AG09309 (cell line): ENCODE data around the gene ZNF618.

Experiments
- DNase-seq: peaks from one replicate; pipeline ENCODE4 v3.0.0-alpha.2; 2010; ENCODE audit warnings: low read depth
- H3K4me3 ChIP-seq: 2 replicates; pipeline ENCODE4 v1.5.1; 2011; ENCODE audit warnings: mild to moderate bottlenecking, low read depth, low read length, moderate library complexity; ENCODE audit not compliant: control insufficient read depth
- CTCF ChIP-seq: IDR thresholded peaks from 2 replicates; pipeline ENCODE4 v1.5.1; 2011; ENCODE audit warnings: mild to moderate bottlenecking, low read depth, low read length, inconsistent platforms; ENCODE audit not compliant: insufficient read depth, control insufficient read depth; ENCODE audit errors: missing control alignments

ZNF618 gene

GRCh38 chr9:113998525-113999255, 122.6 kb downstream of the ZNF618 start:
- TF ChIP-seq CTCF, result peak; percentile 52
- H3K4me3 ChIP-seq, result no peak overlapping the region
- DNase-seq, result no peak

- no peak for DNase-seq
- no peak overlapping the region for H3K4me3 ChIP-seq
- no peak for TF ChIP-seq CTCF
Observed at GRCh38 chr9:113999256-114000062, 123.3 kb downstream of the ZNF618 start.

GRCh38 chr9:114000063-114000454, 124.0 kb downstream of the ZNF618 start:
- DNase-seq, result no peak
- no peak overlapping the region for H3K4me3 ChIP-seq
- no peak for TF ChIP-seq CTCF

- TF ChIP-seq CTCF, result no peak
- DNase-seq, result no peak
- H3K4me3 ChIP-seq, result no peak overlapping the region
Observed at GRCh38 chr9:114000671-114001409, 124.7 kb downstream of the ZNF618 start.

GRCh38 chr9:114001410-114001685, 125.2 kb downstream of the ZNF618 start:
- DNase-seq, result no peak
- TF ChIP-seq CTCF, result no peak
- H3K4me3 ChIP-seq, result no peak overlapping the region

- H3K4me3 ChIP-seq, result no peak overlapping the region
- no peak for TF ChIP-seq CTCF
- no peak for DNase-seq
Observed at GRCh38 chr9:114001794-114002261, 125.7 kb downstream of the ZNF618 start.
